Measurements from ENCODE around the gene ABHD5.

Gene ABHD5

DNA sequence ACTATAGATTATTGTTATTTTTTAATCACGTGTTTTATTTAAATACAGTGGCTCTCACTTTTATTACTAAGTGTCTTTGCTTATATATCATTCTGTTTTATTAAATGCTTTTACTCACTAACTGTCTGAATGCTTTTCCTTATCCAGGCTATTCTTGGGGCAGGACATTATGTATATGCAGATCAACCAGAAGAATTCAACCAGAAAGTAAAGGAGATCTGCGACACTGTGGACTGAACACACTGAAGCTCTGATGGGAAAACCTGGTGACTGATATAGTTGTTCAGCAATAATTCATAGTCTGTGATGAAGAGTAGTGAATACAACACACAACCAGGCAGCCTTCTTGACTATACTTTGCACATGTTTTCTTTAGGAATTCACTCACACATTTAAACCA, 27.6 kb downstream of the ABHD5 start:
- no peak for DNase-seq (ENCODE audit: low read depth in 2 of 2)

GRCh38 chr3:43723121-43723734, 32.5 kb downstream of the ABHD5 start:
- no peak for DNase-seq (ENCODE audit: low read depth in 2 of 2)

DNA sequence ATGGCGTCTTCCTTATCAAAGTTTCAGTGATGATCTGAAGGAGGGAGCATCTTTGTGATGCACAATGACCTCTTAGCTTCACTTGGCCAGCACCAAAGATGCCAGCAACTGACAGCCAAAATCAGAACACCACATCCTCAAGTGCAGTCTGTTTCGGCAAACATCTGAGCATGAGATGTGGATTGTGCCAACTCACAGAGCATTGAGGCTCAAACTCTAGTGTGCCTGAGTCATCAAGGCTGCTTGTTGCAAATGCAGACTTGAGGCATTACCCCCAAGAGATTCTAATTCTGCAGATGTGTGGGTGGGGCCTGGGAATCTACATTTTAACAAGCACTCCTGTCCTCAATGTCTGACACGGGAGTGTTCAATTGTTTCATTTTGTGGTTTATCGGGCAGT, 35.8 kb downstream of the ABHD5 start:
- no peak for DNase-seq (ENCODE audit: low read depth in 2 of 2)

- no peak for DNase-seq (ENCODE audit: low read depth in 2 of 2)
Observed at GRCh38 chr3:43727930-43728329, 37.2 kb downstream of the ABHD5 start.

- no peak for DNase-seq (ENCODE audit: low read depth in 2 of 2)
Observed at GRCh38 chr3:43728476-43728875, 37.7 kb downstream of the ABHD5 start.

- no peak for DNase-seq (ENCODE audit: low read depth in 2 of 2)
Observed at GRCh38 chr3:43728947-43729346, 38.2 kb downstream of the ABHD5 start.

- no peak for DNase-seq (ENCODE audit: low read depth in 2 of 2)
Observed at GRCh38 chr3:43729707-43730414, 39.1 kb downstream of the ABHD5 start.

DNA sequence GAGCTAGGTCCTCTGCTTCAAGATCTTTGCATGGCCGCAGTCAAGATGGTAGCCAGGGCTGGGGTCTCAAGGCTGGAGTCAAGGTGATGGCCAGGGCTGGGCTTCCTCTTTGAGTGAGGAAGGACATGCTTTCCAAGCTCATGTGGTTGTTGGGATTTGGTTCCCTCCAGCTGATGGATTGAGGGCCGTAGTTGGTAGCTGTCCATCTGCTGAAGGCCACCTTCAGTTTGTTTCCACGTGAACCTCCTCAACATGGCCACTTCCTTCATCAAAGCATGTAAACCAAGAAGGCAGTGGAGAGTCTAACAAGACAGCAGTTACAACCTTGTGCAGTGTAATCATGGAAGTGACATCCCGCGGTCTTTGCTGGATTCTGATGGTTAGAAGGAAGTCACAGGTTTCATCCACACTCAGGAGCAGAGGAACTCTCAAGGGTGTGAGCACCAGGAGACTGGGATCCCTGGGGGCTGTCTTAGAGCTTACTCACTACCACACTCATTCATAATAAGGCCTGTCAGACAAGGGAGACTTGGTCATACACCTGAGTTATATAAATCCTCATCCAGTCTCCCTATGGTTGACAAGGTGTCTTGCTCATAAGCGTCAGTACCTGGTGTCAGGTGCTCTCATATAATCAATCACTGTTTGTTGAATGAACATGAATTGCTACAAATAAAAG, 42.1 kb downstream of the ABHD5 start:
- no peak for DNase-seq (ENCODE audit: low read depth in 2 of 2)

- no peak for DNase-seq (ENCODE audit: low read depth in 2 of 2)
Observed at GRCh38 chr3:43733459-43734384, 43.0 kb downstream of the ABHD5 start.

DNA sequence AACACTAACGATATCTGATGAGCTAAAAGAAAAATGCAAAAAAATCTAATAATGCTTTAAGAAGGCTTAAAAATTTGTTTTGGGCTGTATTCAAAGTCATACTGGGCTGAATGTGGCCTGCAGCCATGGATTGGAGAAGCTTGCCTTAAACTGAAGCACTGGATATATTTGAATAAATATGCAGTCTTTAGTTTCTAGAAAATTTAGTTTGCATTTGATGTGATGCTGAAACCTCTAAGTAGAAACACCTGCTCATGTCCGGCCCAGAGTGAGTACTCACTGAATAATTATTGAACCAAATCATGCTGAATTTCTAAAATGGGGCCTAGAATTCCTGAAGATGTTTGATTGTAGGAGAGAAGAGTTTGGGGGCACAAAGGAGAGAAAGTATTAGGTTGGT, 43.9 kb downstream of the ABHD5 start:
- DNase-seq (ENCODE audit: low read depth in 2 of 2): no peak

- no peak for DNase-seq (ENCODE audit: low read depth in 2 of 2)
Observed at GRCh38 chr3:43735618-43736017, 44.9 kb downstream of the ABHD5 start.

DNA sequence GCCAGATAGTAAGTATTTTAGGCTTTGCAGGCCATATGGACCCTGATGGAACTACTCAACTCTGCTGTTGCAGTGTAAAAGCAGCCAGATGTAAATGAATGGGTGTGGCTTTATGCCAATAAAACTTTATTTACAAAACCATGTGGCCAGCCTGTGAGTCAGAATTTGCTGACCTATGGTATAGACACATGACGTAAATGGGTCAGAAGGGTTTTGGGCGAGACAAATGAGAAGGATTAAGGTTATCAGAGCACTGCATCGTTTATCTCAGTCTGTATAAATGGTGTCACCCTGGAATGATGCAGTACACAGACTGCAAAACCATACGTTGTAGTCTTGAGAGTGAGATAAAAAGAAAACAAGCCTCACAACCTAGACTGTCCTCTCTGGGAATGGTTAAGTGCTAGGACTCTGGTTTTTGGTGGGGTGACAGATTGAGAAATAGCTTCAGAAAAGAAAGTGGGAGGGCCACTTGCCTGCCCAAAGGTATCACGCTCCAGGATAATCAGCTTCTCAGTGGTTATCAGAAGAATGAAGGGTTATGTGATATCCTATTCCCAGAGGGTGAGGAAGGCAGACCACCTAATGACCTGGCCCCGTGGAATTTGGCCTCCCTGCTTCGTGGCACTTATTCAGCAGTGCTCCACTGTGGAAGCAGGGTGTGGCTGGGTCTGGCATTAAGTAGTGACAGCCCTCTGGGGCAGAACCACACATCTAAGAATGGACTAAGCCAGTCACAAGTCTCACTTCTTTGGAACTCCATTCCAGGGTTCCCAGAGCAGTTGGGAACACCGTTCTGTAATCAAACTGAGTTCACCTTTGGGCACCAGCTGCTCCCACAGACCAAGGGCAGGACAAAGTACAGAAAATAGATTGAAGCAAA, 46.1 kb downstream of the ABHD5 start:
- no peak for DNase-seq (ENCODE audit: low read depth in 2 of 2)

GRCh38 chr3:43738305-43738704, 47.6 kb downstream of the ABHD5 start:
- no peak for DNase-seq (ENCODE audit: low read depth in 2 of 2)

DNA sequence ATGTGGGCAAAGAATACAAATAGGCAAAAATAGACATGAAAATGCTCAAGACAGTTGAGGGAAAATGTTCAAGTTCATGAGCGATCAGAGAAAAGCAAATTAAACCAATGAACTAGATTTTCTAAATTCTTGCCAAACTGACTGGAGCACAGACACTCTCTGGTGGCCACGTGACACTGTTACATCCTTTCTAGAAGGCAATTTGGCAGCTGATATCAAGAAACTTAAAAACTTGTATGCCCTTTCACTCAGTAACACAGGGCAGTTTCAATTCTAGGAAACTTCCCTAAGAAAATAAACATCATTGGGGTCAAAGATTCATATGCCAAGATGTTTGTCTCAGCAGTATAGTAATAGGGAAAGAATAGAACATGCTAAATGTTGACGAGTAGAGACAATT, 52.2 kb downstream of the ABHD5 start:
- no peak for DNase-seq (ENCODE audit: low read depth in 2 of 2)

GRCh38 chr3:43747641-43748040, 56.9 kb downstream of the ABHD5 start:
- DNase-seq (ENCODE audit: low read depth in 2 of 2): no peak

DNA sequence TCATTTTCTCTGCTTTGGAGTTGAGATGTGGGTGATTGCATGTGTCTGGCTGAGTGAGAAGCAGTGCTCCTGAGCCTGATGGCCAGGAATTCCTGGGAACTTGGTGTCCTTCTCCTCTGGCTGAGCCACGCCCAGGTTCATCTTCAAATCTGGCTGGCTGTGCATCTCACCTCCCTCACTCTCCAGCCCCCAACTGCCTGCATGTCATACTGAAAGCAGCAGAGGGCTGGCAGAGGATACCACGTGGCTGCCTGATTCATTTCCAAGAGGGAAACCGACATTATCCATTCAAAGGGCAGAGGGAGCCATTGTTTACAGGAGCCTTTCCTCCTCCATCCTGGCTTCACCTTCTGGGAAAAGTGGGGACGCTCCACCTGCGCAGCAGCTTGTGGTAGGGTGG, 57.4 kb downstream of the ABHD5 start:
- no peak for DNase-seq (ENCODE audit: low read depth in 2 of 2)

DNA sequence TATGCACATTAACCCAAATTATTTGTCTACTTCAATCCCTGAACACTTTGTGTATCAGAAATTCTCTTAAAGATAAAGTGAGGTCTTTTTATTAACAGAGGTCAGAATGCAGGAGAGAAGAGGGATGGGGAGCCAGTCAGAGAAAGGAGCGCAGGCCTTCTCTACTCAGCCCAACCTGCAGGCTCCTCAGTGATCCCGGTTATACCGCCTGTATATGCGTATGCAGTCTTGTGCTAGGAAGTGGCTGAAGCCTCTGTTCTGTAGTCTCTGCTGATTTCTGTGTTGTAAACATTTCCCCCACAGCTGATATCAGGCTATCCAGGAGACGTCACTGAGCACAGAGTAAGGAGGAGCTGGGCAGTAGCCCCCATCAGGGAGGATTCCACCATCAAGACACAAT, 57.9 kb downstream of the ABHD5 start:
- DNase-seq (ENCODE audit: low read depth in 2 of 2): no peak

DNA sequence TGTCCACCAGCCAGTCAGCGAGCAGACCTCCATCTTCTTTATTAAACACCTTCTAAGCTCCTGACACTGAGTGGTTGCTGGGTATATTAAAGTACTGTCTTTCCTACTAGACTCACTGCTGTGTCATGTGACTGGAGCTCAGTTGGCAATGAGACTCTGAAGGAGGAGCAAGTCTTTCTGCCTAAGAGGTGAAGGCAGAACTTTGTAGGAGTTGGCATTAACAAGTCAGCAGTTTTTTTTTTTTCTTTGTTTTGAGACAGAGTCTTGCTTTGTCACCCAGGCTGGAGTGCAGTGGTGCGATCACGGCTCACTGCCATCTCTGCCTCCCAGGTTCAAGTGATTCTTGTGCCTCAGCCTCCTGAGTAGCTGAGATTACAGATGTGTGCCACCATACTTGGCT, 62.2 kb downstream of the ABHD5 start:
- no peak for DNase-seq (ENCODE audit: low read depth in 2 of 2)

DNA sequence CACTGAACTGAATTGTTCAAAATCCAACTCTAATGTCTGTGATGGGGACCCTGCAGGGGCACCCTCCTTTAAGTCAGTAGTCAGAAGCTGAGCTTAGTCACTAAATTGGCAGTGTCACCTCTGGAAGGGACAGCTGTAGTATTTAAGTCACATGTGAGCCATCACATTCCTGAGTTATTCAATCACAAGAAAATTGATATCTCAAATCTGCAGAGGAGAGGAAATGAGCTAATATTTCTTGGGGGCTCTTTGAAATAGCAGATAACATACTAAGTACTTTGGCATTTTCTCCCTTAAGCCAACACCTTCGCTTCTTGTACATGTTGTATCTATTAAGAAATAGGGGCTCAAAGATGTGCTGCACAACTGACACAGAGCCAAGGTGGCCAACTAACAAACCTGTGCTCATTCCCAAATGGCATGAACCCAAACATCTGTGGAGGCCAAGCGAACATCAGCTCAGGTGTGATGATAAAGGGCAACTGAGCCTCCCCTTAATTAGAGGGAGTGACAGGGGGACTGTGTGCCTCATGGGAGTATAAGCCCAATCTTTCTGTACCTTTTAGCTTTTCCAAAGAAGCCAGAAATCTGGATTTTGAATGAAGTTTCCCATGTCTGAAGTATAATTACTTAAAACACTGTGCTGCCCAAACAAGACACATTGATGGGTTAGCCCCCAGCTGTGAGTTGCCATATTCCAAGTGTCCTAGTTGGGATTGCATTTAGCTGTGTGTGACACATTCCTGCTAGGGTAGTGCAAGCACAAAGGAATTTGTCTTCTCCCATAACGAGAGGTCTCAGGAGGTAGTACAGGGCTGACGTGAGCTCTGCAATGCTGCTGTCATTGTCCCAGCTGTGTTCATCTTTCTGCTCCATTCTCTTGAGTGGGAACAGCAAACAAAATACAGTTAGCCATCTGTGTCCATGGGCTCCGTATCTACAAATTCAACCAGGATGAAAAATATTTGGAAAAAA, 63.3 kb downstream of the ABHD5 start:
- no peak for DNase-seq (ENCODE audit: low read depth in 2 of 2)
